Measurements from ENCODE around the gene FBLN5. TPM values are rescaled to one million over a fixed set of nuclear protein-coding genes. Genes with fewer than 3 reads are reported as not detected.

The FBLN5 gene
- total RNA-seq, 4 donors from 2014 or later = 109 to 215 (median 186) TPM

DNA sequence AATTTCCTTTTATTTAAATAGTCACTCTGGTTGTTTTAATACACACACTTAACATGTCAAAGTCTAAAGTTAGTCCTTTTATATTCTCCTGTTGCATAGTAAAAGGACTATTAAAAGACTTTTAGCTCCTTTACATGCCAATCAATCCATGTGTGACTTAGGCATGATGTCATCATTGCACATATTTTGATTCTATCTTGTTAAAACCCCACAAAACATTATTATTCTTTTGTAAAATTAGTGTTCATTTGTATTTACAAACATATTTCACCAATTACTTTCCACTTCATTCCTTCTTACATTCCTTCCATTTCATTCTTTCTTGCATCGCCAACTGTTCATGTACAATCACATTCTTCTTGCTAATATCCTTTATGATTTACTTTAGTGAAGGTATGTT lies 119.7 kb downstream of the FBLN5 start:
- TF ChIP-seq CTCF (IDR thresholded peaks at IDR 0.05) (no peak), POLR2A (IDR thresholded peaks at IDR 0.05) (no peak), EP300 (IDR thresholded peaks at IDR 0.05) (no peak)
- Histone ChIP-seq H3K4me1 (peaks cover 0 to 11% (median 4%) of the 10 kb centered on the region in 4 donors), H3K36me3 (no peaks in the 10 kb centered on the region), H3K27me3 (no peaks in the 10 kb centered on the region), H3K4me3 (no peak overlapping the region), H3K27ac (no peak overlapping the region), H3K9me3 (peaks cover 0 to 5% (median 0%) of the 10 kb centered on the region in 4 donors)
- no peak for DNase-seq (ENCODE audit: low spot score in 2 of 2)
- 88 to 94% methylated on average over 1 of the region's 1 CpG for WGBS, 2 donors

Other genes starting within 250 kb of the FBLN5 start
- gene CATSPERB, start 215.6 kb downstream of the FBLN5 start, total RNA-seq = 1 to 10 TPM in 2 of 4 donors, under 1 TPM in 1, not detected in 1; 0.84 to 3.9 (median 2.0) TPM
- 10 to 100 TPM; 23.4 to 35.2 (median 25.7) TPM for gene TC2N, start 80.2 kb downstream of the FBLN5 start, total RNA-seq
- 10 to 100 TPM; 26.9 to 33.5 (median 33.3) TPM for gene TRIP11, start 92.4 kb upstream of the FBLN5 start, total RNA-seq
- gene ATXN3, start 158.9 kb upstream of the FBLN5 start, total RNA-seq = 10 to 100 TPM; 35.0 to 75.7 (median 48.5) TPM
- gene NDUFB1, start 174.0 kb upstream of the FBLN5 start, total RNA-seq = 100 to 1,000 TPM in 3 of 4 donors, 10 to 100 TPM in 1; 81.0 to 322 (median 262) TPM
- 10 to 100 TPM; 24.9 to 33.0 (median 31.4) TPM for gene CPSF2, start 174.3 kb upstream of the FBLN5 start, total RNA-seq